Spleen (tissue), 11 donors: ENCODE results near the gene IKZF3. TPM values are rescaled to one million over a fixed set of nuclear protein-coding genes. Genes with fewer than 3 reads are reported as not detected.

Source experiments
- DNase-seq: peaks from one replicate; pipeline ENCODE4 v3.0.0-alpha.2; 2020
- H3K27ac ChIP-seq, 8 donors: fragments of 200-600 bp; sonication (generic) in 7 of 8; 1 replicate in 4 of 8; 2 replicates in 4 of 8; pipeline versions ENCODE4 v1.5.0 to v1.8.0; 2016 to 2021; ENCODE audit warnings: inconsistent platforms in 4 of 8, mild to moderate bottlenecking in 4 of 8, moderate library complexity in 1 of 8
- H3K27me3 ChIP-seq, 7 donors: fragments of 200-600 bp; sonication (generic) in 6 of 7; replicated peaks in 1 of 7; 1 replicate in 4 of 7; 2 replicates in 3 of 7; pipeline versions ENCODE4 v1.5.0 to v1.8.0; 2016 to 2021; ENCODE audit warnings: inconsistent platforms in 3 of 7, mild to moderate bottlenecking in 1 of 7
- H3K36me3 ChIP-seq, 6 donors: fragments of 200-600 bp; sonication (generic) in 5 of 6; 1 replicate in 4 of 6; 2 replicates in 2 of 6; pipeline versions ENCODE4 v1.5.0 to v1.8.0; 2016 to 2021; ENCODE audit warnings: inconsistent platforms in 2 of 6
- H3K4me1 ChIP-seq, 6 donors: fragments of 200-600 bp; sonication (generic) in 5 of 6; 1 replicate in 3 of 6; 2 replicates in 3 of 6; pipeline versions ENCODE4 v1.5.0 to v1.8.0; 2016 to 2021; ENCODE audit warnings: inconsistent platforms in 3 of 6
- H3K4me3 ChIP-seq, 8 donors: fragments of 200-600 bp; sonication (generic) in 7 of 8; 1 replicate in 4 of 8; 2 replicates in 4 of 8; pipeline versions ENCODE4 v1.5.0 to v1.8.0; 2016 to 2021; ENCODE audit warnings: inconsistent platforms in 4 of 8, mild to moderate bottlenecking in 4 of 8, moderate library complexity in 2 of 8
- H3K9me3 ChIP-seq, 8 donors: fragments of 200-600 bp; sonication (generic) in 7 of 8; 1 replicate in 4 of 8; 2 replicates in 4 of 8; pipeline versions ENCODE4 v1.5.0 to v1.8.0; 2016 to 2021; ENCODE audit warnings: inconsistent platforms in 4 of 8
- CTCF ChIP-seq, 11 experiments: fragments of 200-600 bp in 7 of 11; fragments of 450-650 bp in 4 of 11; sonication (generic) in 4 of 11; IDR thresholded peaks in 8 of 11; conservative IDR thresholded peaks in 3 of 11; 1 replicate in 7 of 11; 2 replicates in 4 of 11; pipeline versions ENCODE4 v1.4.0 to v1.8.0; 2016 to 2021; ENCODE audit warnings: antibody characterized with exemption in 11 of 11, inconsistent platforms in 4 of 11, mild to moderate bottlenecking in 1 of 11
- POLR2A ChIP-seq, 3 donors: fragments of 450-650 bp; IDR thresholded peaks; one replicate each; pipeline ENCODE4 v1.5.1; 2017; ENCODE audit warnings: antibody characterized with exemption in 3 of 3, mild to moderate bottlenecking in 1 of 3
- POLR2AphosphoS5 ChIP-seq, 3 donors: sonication (generic); formaldehyde crosslinking; IDR thresholded peaks; one replicate each; pipeline ENCODE4 v1.5.1; 2017; ENCODE audit warnings: antibody characterized with exemption in 3 of 3
- WGBS, 5 donors: extraction: QIAGEN DNeasy Blood & Tissue Kit in 3 of 5; methylation state at CpG; one replicate each; pipeline versions ENCODE4 v1.1.5 to v1.1.7; 2013 to 2018; 5-methylcytosine and 5-hydroxymethylcytosine counted together
- intact Hi-C: fragments of 100-400 bp; cut with DNase I; formaldehyde crosslinking; loops from one replicate; pipeline ENCODE4 v1.15.0; 2023; ENCODE audit warnings: low total_unique reads
- polyA plus RNA-seq, 3 donors: library from polyadenylated mRNA; stranded (reverse); fragments of 200-250 nt; gene quantifications; one replicate each; pipeline ENCODE4 v1.2.1, GENCODE V29; 2013
- total RNA-seq, 7 donors: library from RNA; depleted of rRNA in 3 of 7; stranded (reverse); fragments of >200 nt in 3 of 7; fragmentation: NEBNext Ultra II Directional in 4 of 7; extraction: Animal tissue kit (Norgen Biotek cat#: 25700) in 4 of 7; gene quantifications; one replicate each; pipeline versions ENCODE4 v1.1.0 to v1.2.1, GENCODE V29; 2016 to 2021
- donor health status: healthy with polysubstance abuse.
- donor health status: DM: no; HTN: no; CAD: no; lungs with moderate emphysema.
- donor health status: DM: no; HTN: no; CAD: no.
- donor health status: Bipolar disorder and iron deficiency.
- donor health status: healthy.
- donor health status: DM: no; HTN: no; CAD: no.
- donor health status: DM: yes; HTN: yes; CAD: no.

The IKZF3 gene
- total and polyA plus RNA-seq, 10 donors = 17.5 to 132 (median 84.1) TPM

DNA sequence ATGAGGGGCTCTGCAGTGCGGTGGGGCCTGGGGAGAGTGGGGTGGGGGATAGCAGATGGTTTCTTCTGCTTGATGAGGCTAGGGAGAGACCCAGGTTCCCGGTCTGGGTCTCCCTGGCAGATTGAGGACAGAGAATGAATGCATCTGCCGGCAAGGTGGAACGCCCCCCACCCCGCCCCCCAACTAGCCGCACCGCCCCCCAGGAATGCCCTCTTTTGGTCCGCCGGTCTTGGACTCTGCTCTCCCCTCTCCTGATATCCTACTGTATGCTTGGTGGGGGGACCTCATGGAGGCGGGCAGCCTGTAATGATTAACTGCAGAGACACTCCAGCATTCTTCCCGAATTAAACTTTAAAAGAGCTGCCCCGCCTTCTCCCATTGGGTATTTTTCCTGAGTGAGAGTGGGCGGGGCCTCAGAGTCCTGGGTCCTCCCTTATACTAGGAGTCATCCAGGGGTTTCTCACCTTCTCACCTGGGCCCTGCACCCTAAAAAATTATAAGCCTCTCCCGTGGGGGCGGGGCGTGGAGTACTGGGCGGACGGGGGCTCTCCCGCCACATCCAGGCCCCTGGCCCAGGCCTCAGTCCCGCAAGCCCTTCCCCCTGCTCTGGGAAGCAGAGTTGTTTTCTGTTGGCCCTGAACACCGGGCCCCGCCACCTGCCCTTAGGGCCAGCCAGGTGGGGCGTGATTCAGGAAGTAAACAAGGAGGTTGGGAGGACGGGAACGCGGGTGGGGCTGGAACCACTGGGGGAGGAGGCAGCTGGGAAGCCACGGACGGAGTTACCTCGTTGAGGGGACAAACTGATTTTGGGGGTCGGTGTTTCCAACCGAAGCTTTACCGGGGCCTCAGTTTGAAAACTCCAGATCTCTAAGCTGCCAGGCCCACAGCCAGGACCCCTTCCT is 124.9 kb downstream of the IKZF3 start:
- Histone ChIP-seq H3K9me3 (no peaks in the 10 kb centered on the region), H3K27me3 (peaks cover 3 to 85% (median 41%) of the 10 kb centered on the region in 7 donors), H3K4me3 (peak overlapping the region in 6 of 8 donors; percentile 2 to 59 (median 16)), H3K4me1 (peaks cover 7 to 43% (median 31%) of the 10 kb centered on the region in 6 donors), H3K27ac (peak overlapping the region in 1 of 8 donors; percentile 45), H3K36me3 (no peaks in the 10 kb centered on the region)
- intact Hi-C loops = no loop called here
- DNase-seq = peak; percentile 70
- TF ChIP-seq POLR2A (IDR thresholded peaks at IDR 0.05) (no peak), CTCF (IDR thresholded peaks at IDR 0.05 in 8 of 11, conservative IDR thresholded peaks at IDR 0.05 in 3 of 11) (no peak), POLR2AphosphoS5 (IDR thresholded peaks at IDR 0.05) (no peak)
- 13 to 20% (median 18%) methylated on average over 28 to 32 of the region's 32 CpGs for WGBS, 5 donors

DNA sequence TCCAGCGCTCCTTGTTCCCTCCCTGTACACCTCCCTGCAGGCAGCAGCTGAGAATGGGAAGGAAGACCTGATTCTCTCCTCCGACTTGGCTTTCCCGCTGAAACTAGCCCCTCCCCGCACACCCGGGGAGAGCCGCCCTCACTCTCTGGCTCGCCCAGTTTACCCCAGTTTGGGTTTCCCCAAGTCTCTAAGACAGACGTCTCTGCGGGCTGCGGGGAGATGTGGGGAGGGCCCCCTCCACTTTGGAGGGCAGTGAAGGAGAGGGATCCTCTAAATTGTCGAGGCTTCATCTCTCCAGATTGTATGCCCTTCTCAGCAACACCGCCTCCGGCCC is 125.6 kb downstream of the IKZF3 start:
- intact Hi-C loops = no loop called here
- DNase-seq = peak; percentile 59
- 3 to 7% (median 5%) methylated on average over 9 to 13 of the region's 13 CpGs for WGBS, 5 donors
- Histone ChIP-seq H3K27ac (peak overlapping the region in 1 of 8 donors; percentile 45), H3K4me1 (peaks cover 7 to 43% (median 31%) of the 10 kb centered on the region in 6 donors), H3K36me3 (no peaks in the 10 kb centered on the region), H3K9me3 (no peaks in the 10 kb centered on the region), H3K27me3 (peaks cover 3 to 79% (median 41%) of the 10 kb centered on the region in 7 donors), H3K4me3 (peak overlapping the region in 5 of 8 donors; percentile 14 to 59 (median 17))
- TF ChIP-seq CTCF (IDR thresholded peaks at IDR 0.05 in 8 of 11, conservative IDR thresholded peaks at IDR 0.05 in 3 of 11) (no peak), POLR2A (IDR thresholded peaks at IDR 0.05) (no peak), POLR2AphosphoS5 (IDR thresholded peaks at IDR 0.05) (no peak)

DNA sequence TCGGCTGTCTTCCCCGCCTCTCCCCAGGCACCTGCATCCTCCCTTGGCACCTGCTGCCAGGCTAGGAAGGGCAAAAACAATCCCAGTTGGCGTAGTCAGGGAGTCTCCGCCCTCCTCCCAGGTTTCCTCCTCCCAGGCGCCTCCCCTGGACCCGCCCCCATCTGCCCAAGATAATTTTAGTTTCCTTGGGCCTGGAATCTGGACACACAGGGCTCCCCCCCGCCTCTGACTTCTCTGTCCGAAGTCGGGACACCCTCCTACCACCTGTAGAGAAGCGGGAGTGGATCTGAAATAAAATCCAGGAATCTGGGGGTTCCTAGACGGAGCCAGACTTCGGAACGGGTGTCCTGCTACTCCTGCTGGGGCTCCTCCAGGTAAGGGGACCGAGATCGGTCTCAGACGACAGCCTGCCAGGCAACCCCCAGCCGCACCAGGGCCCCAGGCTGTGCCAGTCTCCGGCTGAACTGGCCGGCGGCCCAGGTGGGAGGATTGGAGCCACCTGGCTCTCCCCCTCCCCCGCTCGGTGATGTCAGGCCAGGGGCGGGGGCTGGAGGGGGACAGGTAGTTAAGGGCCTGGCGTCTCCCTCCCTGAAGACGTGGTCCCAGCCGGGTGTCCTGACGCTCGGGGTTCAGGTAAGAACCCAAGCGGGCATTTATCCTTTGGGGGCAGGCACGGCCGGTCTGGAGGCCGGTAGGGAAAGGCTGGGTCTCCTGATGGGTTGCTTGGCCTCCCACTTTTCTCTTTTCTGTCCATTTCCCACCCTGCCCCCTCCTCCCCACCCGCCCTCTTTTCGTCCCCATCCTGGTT is 126.1 kb downstream of the IKZF3 start, which contains the start of gene GRB7:
Gene GRB7, plus strand, starts transcription at position 179 of the 808 bp plus-strand sequence. CDS start 4,364 bp downstream, outside the sequence.
- H3K4me1 ChIP-seq = peaks cover 7 to 43% (median 31%) of the 10 kb centered on the region in 6 donors
- DNase-seq = peak; percentile 74
- intact Hi-C loops = no loop called here
- H3K36me3 ChIP-seq = no peaks in the 10 kb centered on the region
- H3K4me3 ChIP-seq = peak within 1 kb of the TSS in 6 of 8 donors; percentile 14 to 59 (median 18)
- peak within 1 kb of the TSS in 1 of 8 donors; percentile 45 for H3K27ac ChIP-seq
- TF ChIP-seq POLR2A (IDR thresholded peaks at IDR 0.05) (no peak), CTCF (IDR thresholded peaks at IDR 0.05 in 8 of 11, conservative IDR thresholded peaks at IDR 0.05 in 3 of 11) (no peak), POLR2AphosphoS5 (IDR thresholded peaks at IDR 0.05) (no peak)
- H3K9me3 ChIP-seq = no peaks in the 10 kb centered on the region
- peaks cover 3 to 73% (median 41%) of the 10 kb centered on the region in 7 donors for H3K27me3 ChIP-seq
- 14 to 26% (median 18%) methylated on average over 27 to 34 of the region's 34 CpGs for WGBS, 5 donors
